Neural cell (in vitro differentiated cells): ENCODE measurements around the gene KLF13. TPM values are rescaled to one million over a fixed set of nuclear protein-coding genes. Genes with fewer than 3 reads are reported as not detected.

Experiments used
- H2AFZ ChIP-seq: fragments of 200-600, 300-800 bp; sonication (generic), shearing (Covaris generic); 2 replicates; pipeline ENCODE4 v1.6.0; 2014; ENCODE audit warnings: low read depth, mild to moderate bottlenecking, antibody characterized with exemption, low read length, moderate library complexity
- H3F3A ChIP-seq: fragments of 200-600 bp; shearing (Covaris generic); 2 replicates; pipeline ENCODE4 v1.6.1; 2016; ENCODE audit warnings: mild to moderate bottlenecking, moderate library complexity, mixed read lengths, antibody characterized with exemption, low read length; ENCODE audit not compliant: insufficient read depth, poor library complexity, severe bottlenecking
- H3K27ac ChIP-seq: fragments of 200-600, 300-800 bp; sonication (generic), shearing (Covaris generic); 2 replicates; pipeline ENCODE4 v1.5.1; 2014; ENCODE audit warnings: mild to moderate bottlenecking, low read length, moderate library complexity
- H3K27me3 ChIP-seq: fragments of 300-800, 200-600 bp; sonication (generic), shearing (Covaris generic); 2 replicates; pipeline ENCODE4 v1.6.0; 2014; ENCODE audit warnings: mild to moderate bottlenecking, low read depth, low read length, moderate library complexity; ENCODE audit not compliant: insufficient read depth
- H3K36me3 ChIP-seq: fragments of 300-800, 200-600 bp; sonication (generic), shearing (Covaris generic); 2 replicates; pipeline ENCODE4 v1.5.1; 2014; ENCODE audit warnings: mild to moderate bottlenecking, antibody characterized with exemption, low read length, moderate library complexity; ENCODE audit not compliant: insufficient read depth
- H3K4me2 ChIP-seq: fragments of 300-800, 200-600 bp; sonication (generic), shearing (Covaris generic); 2 replicates; pipeline ENCODE4 v1.6.0; 2014; ENCODE audit warnings: mild to moderate bottlenecking, low read length
- H3K4me3 ChIP-seq: fragments of 300-800, 200-600 bp; sonication (generic), shearing (Covaris generic); 2 replicates; pipeline ENCODE4 v1.5.1; 2014; ENCODE audit warnings: mild to moderate bottlenecking, low read length, moderate library complexity
- H3K79me2 ChIP-seq: fragments of 200-600 bp; shearing (Covaris generic); replicated peaks from 2 replicates; pipeline ENCODE4 v1.6.0; 2014; ENCODE audit warnings: mild to moderate bottlenecking, low read length, moderate library complexity; ENCODE audit not compliant: insufficient read depth
- H3K9ac ChIP-seq: fragments of 300-800, 200-600 bp; sonication (generic), shearing (Covaris generic); 2 replicates; pipeline ENCODE4 v1.6.1; 2016; ENCODE audit warnings: mild to moderate bottlenecking, low read length, mixed read lengths
- H3K9me2 ChIP-seq: fragments of 200-600 bp; shearing (Covaris generic); 2 replicates; pipeline ENCODE4 v1.6.1; 2016; ENCODE audit warnings: mild to moderate bottlenecking, low read length, mixed read lengths; ENCODE audit not compliant: insufficient read depth
- H3K9me3 ChIP-seq: fragments of 200-600, 300-800 bp; sonication (generic), shearing (Covaris generic); 2 replicates; pipeline ENCODE4 v1.6.1; 2016; ENCODE audit warnings: mild to moderate bottlenecking, mixed run types, low read length, moderate library complexity, mixed read lengths
- H4K20me1 ChIP-seq: fragments of 200-600 bp; shearing (Covaris generic); 2 replicates; pipeline ENCODE4 v1.6.1; 2016; ENCODE audit warnings: mild to moderate bottlenecking, mixed run types; ENCODE audit not compliant: insufficient read depth
- EP300 ChIP-seq: fragments of 450-650 bp; conservative IDR thresholded peaks from 2 replicates; pipeline ENCODE4 v1.6.1; 2014; ENCODE audit warnings: antibody characterized with exemption, mild to moderate bottlenecking, moderate library complexity; ENCODE audit not compliant: poor library complexity, severe bottlenecking
- EZH2 ChIP-seq: fragments of 200-600, 300-800 bp; shearing (Covaris generic), sonication (generic); IDR thresholded peaks from 2 replicates; pipeline ENCODE4 v1.6.1; 2014; ENCODE audit warnings: antibody characterized with exemption, low read length, borderline replicate concordance, mild to moderate bottlenecking; ENCODE audit not compliant: insufficient read depth, poor library complexity, severe bottlenecking
- MXI1 ChIP-seq: fragments of 450-650 bp; conservative IDR thresholded peaks from 2 replicates; pipeline ENCODE4 v1.6.1; 2014; ENCODE audit warnings: antibody characterized with exemption, mild to moderate bottlenecking; ENCODE audit not compliant: poor library complexity, severe bottlenecking
- POLR2AphosphoS5 ChIP-seq: IDR thresholded peaks from 2 replicates; pipeline ENCODE4 v1.6.1; 2012
- RAD21 ChIP-seq: fragments of 450-650 bp; conservative IDR thresholded peaks from 2 replicates; pipeline ENCODE4 v1.6.1; 2014; ENCODE audit warnings: antibody characterized with exemption, mild to moderate bottlenecking, moderate library complexity
- REST ChIP-seq: IDR thresholded peaks from 2 replicates; pipeline ENCODE4 v1.6.1; 2012; ENCODE audit warnings: borderline replicate concordance
- SMC3 ChIP-seq: fragments of 450-650 bp; conservative IDR thresholded peaks from 2 replicates; pipeline ENCODE4 v1.6.1; 2014; ENCODE audit warnings: antibody characterized with exemption, mild to moderate bottlenecking, moderate library complexity; ENCODE audit not compliant: poor library complexity
- TAF1 ChIP-seq: IDR thresholded peaks from 2 replicates; pipeline ENCODE4 v1.6.1; 2012; ENCODE audit warnings: low read depth
- polyA plus RNA-seq: library from polyadenylated mRNA; depleted of rRNA; stranded (reverse); fragments of >200 nt; gene quantifications from 2 replicates; pipeline ENCODE4 v1.2.3, GENCODE V29; 2014
- TF ChIP-seq, protein P1 (sequence below): fragments of 450-650 bp; IDR thresholded peaks from 2 replicates; pipeline ENCODE4 v1.5.1; 2014; ENCODE audit warnings: antibody characterized with exemption, mild to moderate bottlenecking, moderate library complexity; ENCODE audit not compliant: poor library complexity, severe bottlenecking

The KLF13 gene
- polyA plus RNA-seq, 1 donor from 2014 or later: 17.0 TPM

DNA sequence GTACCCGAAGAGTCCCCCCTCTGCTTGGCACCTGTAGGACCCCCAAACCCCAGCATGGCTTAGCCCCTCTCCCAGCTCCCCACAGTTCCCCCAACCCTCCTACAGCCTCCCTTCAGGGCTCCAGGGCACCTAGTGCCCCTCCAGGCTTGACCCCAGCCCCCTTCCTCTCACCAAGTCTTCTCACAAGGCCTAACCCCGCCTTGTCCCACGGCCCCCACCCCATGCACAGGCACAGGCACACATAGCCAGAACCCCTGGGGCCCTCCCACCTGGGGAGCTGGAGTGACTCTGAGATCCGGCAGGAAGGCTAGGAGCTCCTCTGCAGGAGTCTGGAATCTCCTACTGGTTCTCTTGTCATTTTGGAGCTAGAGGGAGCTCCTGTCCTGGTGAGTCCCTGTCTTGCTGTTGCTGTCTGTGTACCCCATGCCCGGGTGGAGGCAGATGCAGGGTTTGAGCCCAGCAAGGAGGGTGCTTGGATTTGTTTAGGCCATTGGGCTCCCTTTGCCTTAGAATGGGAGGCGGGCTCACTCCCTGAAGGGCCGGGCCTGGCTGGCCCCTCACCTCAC, 39.6 kb downstream of the KLF13 start:
- no peaks in the 10 kb centered on the region for H4K20me1 ChIP-seq
- no peak overlapping the region for H3K4me2 ChIP-seq
- no peak overlapping the region for H3K4me3 ChIP-seq
- peaks cover 20% of the 10 kb centered on the region for H3K79me2 ChIP-seq
- no peak overlapping the region for H3K9ac ChIP-seq
- no peaks in the 10 kb centered on the region for H3F3A ChIP-seq
- no peaks in the 10 kb centered on the region for H3K27me3 ChIP-seq
- H2AFZ ChIP-seq: no peak overlapping the region
- TF ChIP-seq TAF1: no peak
- no peak for TF ChIP-seq REST
- TF ChIP-seq MXI1: no peak
- TF ChIP-seq POLR2AphosphoS5: no peak
- TF ChIP-seq RAD21: no peak
- no peak for TF ChIP-seq SMC3
- no peak for TF ChIP-seq EP300
- TF ChIP-seq, protein P1, sequence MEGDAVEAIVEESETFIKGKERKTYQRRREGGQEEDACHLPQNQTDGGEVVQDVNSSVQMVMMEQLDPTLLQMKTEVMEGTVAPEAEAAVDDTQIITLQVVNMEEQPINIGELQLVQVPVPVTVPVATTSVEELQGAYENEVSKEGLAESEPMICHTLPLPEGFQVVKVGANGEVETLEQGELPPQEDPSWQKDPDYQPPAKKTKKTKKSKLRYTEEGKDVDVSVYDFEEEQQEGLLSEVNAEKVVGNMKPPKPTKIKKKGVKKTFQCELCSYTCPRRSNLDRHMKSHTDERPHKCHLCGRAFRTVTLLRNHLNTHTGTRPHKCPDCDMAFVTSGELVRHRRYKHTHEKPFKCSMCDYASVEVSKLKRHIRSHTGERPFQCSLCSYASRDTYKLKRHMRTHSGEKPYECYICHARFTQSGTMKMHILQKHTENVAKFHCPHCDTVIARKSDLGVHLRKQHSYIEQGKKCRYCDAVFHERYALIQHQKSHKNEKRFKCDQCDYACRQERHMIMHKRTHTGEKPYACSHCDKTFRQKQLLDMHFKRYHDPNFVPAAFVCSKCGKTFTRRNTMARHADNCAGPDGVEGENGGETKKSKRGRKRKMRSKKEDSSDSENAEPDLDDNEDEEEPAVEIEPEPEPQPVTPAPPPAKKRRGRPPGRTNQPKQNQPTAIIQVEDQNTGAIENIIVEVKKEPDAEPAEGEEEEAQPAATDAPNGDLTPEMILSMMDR: no peak
- TF ChIP-seq EZH2: no peak
- H3K27ac ChIP-seq: no peak overlapping the region
- no peaks in the 10 kb centered on the region for H3K36me3 ChIP-seq
- H3K9me2 ChIP-seq: no peaks in the 10 kb centered on the region
- H3K9me3 ChIP-seq: no peaks in the 10 kb centered on the region

DNA sequence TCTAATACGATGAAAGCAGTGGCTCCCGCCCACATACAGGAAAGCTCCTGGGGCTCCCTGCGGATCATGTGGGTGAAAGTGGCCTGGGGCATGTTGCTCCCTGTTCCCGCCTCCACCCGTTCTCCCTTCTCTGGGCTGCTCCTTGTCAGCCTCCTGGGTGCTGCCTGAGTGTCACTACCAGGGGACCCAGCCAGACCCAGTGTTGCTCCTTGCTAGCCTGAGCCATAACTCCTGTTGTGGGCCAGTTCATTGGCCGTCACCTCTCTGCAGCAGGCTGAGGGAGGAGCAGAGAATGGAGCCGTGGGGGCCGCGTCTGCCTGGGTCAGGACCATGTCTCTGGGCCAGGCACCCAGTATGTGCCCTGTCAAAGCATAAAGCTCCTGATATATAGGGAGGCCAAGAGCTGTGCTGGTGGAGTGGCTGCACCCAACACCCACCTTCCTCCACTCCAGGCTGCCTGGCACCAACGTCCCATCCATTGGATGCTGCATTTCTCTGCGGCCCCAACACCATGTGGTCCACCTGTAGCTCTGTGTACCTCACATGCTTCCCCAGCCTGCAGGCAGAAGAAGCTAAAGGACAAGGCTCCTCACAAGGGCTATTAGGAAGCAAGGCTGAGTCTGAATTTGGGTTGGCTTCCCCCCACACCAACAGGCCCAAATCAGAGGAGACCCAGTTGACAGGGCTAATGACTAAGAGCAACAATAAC, 40.5 kb downstream of the KLF13 start:
- H3K9me2 ChIP-seq: no peaks in the 10 kb centered on the region
- H3F3A ChIP-seq: no peaks in the 10 kb centered on the region
- H3K27ac ChIP-seq: no peak overlapping the region
- H3K9ac ChIP-seq: no peak overlapping the region
- TF ChIP-seq POLR2AphosphoS5 (no peak), TAF1 (no peak), EP300 (no peak), EZH2 (no peak), SMC3 (no peak), REST (no peak), RAD21 (no peak), MXI1 (no peak)
- TF ChIP-seq, protein P1: no peak
- no peaks in the 10 kb centered on the region for H4K20me1 ChIP-seq
- H2AFZ ChIP-seq: no peak overlapping the region
- H3K4me2 ChIP-seq: no peak overlapping the region
- no peaks in the 10 kb centered on the region for H3K27me3 ChIP-seq
- H3K36me3 ChIP-seq: no peaks in the 10 kb centered on the region
- peaks cover 16% of the 10 kb centered on the region for H3K79me2 ChIP-seq
- H3K4me3 ChIP-seq: no peak overlapping the region
- no peaks in the 10 kb centered on the region for H3K9me3 ChIP-seq
